ENCODE measurements around the gene GRAP2. TPM values are rescaled to one million over a fixed set of nuclear protein-coding genes. Genes with fewer than 3 reads are reported as not detected.

Gene GRAP2
- polyA plus RNA-seq, 1 of the 3 experiments (the other 2 are of a cell fraction) = 0.13 TPM

DNA sequence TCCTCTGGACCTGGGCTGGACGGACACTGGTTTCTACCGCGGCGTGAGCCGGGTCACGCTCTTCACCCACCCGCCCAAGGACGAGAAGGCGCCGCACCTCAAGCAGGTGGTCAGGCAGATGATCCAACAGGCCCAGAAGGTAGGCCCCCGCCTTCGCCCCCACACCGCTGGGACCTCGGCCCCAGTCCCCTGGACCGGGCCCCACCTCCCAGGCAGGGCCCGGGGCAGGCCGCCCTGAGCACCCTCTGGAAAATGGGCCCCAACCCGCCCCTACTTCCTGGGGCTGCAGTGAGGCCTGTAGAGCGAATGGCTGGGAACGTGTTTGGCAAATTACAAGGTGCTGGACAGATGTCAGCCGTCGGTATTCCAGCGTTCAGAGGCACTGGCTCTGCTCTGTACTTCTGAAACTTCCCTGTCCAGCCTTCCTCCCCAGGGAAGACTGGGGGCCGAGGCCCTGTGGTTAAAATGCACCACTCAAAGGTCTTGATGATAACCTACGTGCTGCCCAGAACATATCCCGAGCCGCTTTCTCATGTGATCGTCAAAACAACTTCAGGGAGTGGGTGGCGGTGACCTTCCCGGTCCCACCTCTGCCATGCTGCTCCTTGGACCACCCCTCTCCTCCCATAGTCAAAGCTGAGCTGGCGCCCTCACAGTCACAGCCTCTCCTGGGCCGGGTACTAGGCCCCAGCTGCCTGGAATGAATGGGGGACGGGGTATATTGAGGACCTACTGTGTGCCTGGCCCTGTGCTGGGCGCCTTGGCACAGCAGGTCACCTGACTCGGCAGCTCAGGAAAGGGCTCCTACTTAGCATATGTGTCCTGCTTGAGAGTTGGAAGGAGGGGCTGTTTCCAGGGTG is 94.7 kb downstream of the GRAP2 start:
- Histone ChIP-seq H4K20me1 (ENCODE audit: insufficient read depth) (no peaks in the 10 kb centered on the region), H3K79me2 (ENCODE audit: insufficient read depth) (no peaks in the 10 kb centered on the region), H3K4me2 (no peak overlapping the region), H3K36me3 (replicated peaks in 1 of 2; ENCODE audit: control insufficient read depth in 1 of 2, insufficient read depth in 2 of 2, low read length in 1 of 2) (no peaks in the 10 kb centered on the region), H3K4me1 (ENCODE audit: control insufficient read depth in 1 of 2, insufficient read depth in 2 of 2, low read depth in 1 of 2, low read length in 1 of 2) (peaks cover 0 to 19% of the 10 kb centered on the region in 2 experiments; a peak in 1 of 4 replicates), H2AFZ (ENCODE audit: low read depth) (no peak overlapping the region), H3K27me3 (ENCODE audit: insufficient read depth) (no peaks in the 10 kb centered on the region), H3F3A (replicated peaks; ENCODE audit: insufficient read depth) (no peaks in the 10 kb centered on the region), H3K27ac (ENCODE audit: low read depth in 2 of 2, low read length in 1 of 2) (no peak overlapping the region), H3K4me3 (ENCODE audit: low read depth in 2 of 2, low read length in 1 of 2) (no peak overlapping the region), H3K9me3 (no peaks in the 10 kb centered on the region), H3K9me2 (no peaks in the 10 kb centered on the region), H3K9ac (no peak overlapping the region)
- DNase-seq = no peak
- ChIA-PET POLR2A (no interaction called here), CTCF (no interaction called here)
- WGBS (ENCODE audit: low lambda C conversion rate) = 86% methylated on average over 15 of the region's 35 CpGs
- no peak for TF ChIP-seq GABPA (IDR thresholded peaks at IDR 0.05; ENCODE audit: low read depth)
- TF ChIP-seq POLR2AphosphoS5 (IDR thresholded peaks at IDR 0.05; ENCODE audit: low read depth, low read length) = no peak
- no peak for TF ChIP-seq YY1 (IDR thresholded peaks at IDR 0.05; ENCODE audit: low read depth)
- TF ChIP-seq EZH2phosphoT487 (IDR thresholded peaks at IDR 0.05; ENCODE audit: borderline replicate concordance, low read depth) = no peak
- no peak for TF ChIP-seq GATA2 (CRISPR knock-in tag; IDR thresholded peaks at IDR 0.05)
- no peak for TF ChIP-seq TAF1 (IDR thresholded peaks at IDR 0.05; ENCODE audit: borderline replicate concordance, low read depth, low read length)
- TF ChIP-seq RCOR1 (IDR thresholded peaks at IDR 0.05; ENCODE audit: low read length) = no peak
- TF ChIP-seq TEAD4 (IDR thresholded peaks at IDR 0.05; ENCODE audit: borderline replicate concordance, insufficient read depth) = no peak
- TF ChIP-seq NRF1 (IDR thresholded peaks at IDR 0.05; ENCODE audit: low read depth, low read length) = no peak

DNA sequence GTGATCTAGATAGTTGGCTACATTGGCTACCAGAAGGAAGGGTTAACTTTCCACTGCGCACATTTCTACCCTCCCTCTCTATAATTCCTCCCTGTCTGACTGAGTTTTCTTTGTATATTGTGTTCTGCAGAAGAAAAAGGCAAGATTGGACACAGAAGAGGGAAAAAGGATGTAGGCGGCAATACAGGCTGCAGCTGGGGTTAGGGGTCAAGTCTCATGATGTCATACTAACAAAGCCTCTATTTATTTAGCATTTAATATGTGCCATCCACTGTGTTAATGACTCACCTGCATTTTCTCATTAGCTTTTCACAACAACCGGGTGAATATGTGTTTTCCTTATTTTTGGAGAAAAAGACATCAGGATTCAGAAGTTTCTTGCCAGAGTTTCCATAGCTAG is 95.8 kb downstream of the GRAP2 start:
- Histone ChIP-seq H3K9ac (no peak overlapping the region), H3K4me2 (no peak overlapping the region), H4K20me1 (ENCODE audit: insufficient read depth) (no peaks in the 10 kb centered on the region), H3F3A (replicated peaks; ENCODE audit: insufficient read depth) (no peaks in the 10 kb centered on the region), H3K79me2 (ENCODE audit: insufficient read depth) (no peaks in the 10 kb centered on the region), H3K9me2 (no peaks in the 10 kb centered on the region), H3K27me3 (ENCODE audit: insufficient read depth) (no peaks in the 10 kb centered on the region), H3K36me3 (replicated peaks in 1 of 2; ENCODE audit: control insufficient read depth in 1 of 2, insufficient read depth in 2 of 2, low read length in 1 of 2) (no peaks in the 10 kb centered on the region), H2AFZ (ENCODE audit: low read depth) (no peak overlapping the region), H3K4me1 (ENCODE audit: control insufficient read depth in 1 of 2, insufficient read depth in 2 of 2, low read depth in 1 of 2, low read length in 1 of 2) (peaks cover 0 to 19% of the 10 kb centered on the region in 2 experiments; a peak in 1 of 4 replicates), H3K4me3 (ENCODE audit: low read depth in 2 of 2, low read length in 1 of 2) (no peak overlapping the region), H3K27ac (ENCODE audit: low read depth in 2 of 2, low read length in 1 of 2) (no peak overlapping the region), H3K9me3 (no peaks in the 10 kb centered on the region)
- CTCF ChIA-PET = no interaction called here
- WGBS (ENCODE audit: low lambda C conversion rate) = 93% methylated on average over 3 of the region's 3 CpGs
- POLR2A ChIA-PET = interaction anchor here (0.5 kb wide), 1 partner anchor 670 kb away, joined by 3 read pairs; no protein-coding TSS in a partner anchor
- no peak for DNase-seq
- TF ChIP-seq SIN3A (IDR thresholded peaks at IDR 0.05; ENCODE audit: borderline replicate concordance, low read depth, low read length) = no peak
- TF ChIP-seq POLR2AphosphoS5 (IDR thresholded peaks at IDR 0.05; ENCODE audit: low read depth, low read length) = no peak
- TF ChIP-seq EZH2phosphoT487 (IDR thresholded peaks at IDR 0.05; ENCODE audit: borderline replicate concordance, low read depth) = no peak
- no peak for TF ChIP-seq SMC3 (IDR thresholded peaks at IDR 0.05; ENCODE audit: low read depth, low read length)
- no peak for TF ChIP-seq TEAD4 (IDR thresholded peaks at IDR 0.05; ENCODE audit: borderline replicate concordance, insufficient read depth)
- no peak for TF ChIP-seq FOXJ3 (CRISPR knock-in tag; IDR thresholded peaks at IDR 0.05)
- TF ChIP-seq RCOR1 (IDR thresholded peaks at IDR 0.05; ENCODE audit: low read length) = no peak
- TF ChIP-seq, protein P1, sequence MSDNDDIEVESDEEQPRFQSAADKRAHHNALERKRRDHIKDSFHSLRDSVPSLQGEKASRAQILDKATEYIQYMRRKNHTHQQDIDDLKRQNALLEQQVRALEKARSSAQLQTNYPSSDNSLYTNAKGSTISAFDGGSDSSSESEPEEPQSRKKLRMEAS (IDR thresholded peaks at IDR 0.05; ENCODE audit: low read depth) = no peak
- no peak for TF ChIP-seq GATA2 (CRISPR knock-in tag; IDR thresholded peaks at IDR 0.05)
- TF ChIP-seq TAF1 (IDR thresholded peaks at IDR 0.05; ENCODE audit: borderline replicate concordance, low read depth, low read length) = no peak
- TF ChIP-seq, protein P2, sequence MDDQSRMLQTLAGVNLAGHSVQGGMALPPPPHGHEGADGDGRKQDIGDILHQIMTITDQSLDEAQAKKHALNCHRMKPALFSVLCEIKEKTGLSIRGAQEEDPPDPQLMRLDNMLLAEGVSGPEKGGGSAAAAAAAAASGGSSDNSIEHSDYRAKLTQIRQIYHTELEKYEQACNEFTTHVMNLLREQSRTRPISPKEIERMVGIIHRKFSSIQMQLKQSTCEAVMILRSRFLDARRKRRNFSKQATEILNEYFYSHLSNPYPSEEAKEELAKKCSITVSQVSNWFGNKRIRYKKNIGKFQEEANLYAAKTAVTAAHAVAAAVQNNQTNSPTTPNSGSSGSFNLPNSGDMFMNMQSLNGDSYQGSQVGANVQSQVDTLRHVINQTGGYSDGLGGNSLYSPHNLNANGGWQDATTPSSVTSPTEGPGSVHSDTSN (IDR thresholded peaks at IDR 0.05) = no peak
- TF ChIP-seq CHD2 (IDR thresholded peaks at IDR 0.05; ENCODE audit: low read length, partially characterized antibody) = no peak
- TF ChIP-seq, protein P3, sequence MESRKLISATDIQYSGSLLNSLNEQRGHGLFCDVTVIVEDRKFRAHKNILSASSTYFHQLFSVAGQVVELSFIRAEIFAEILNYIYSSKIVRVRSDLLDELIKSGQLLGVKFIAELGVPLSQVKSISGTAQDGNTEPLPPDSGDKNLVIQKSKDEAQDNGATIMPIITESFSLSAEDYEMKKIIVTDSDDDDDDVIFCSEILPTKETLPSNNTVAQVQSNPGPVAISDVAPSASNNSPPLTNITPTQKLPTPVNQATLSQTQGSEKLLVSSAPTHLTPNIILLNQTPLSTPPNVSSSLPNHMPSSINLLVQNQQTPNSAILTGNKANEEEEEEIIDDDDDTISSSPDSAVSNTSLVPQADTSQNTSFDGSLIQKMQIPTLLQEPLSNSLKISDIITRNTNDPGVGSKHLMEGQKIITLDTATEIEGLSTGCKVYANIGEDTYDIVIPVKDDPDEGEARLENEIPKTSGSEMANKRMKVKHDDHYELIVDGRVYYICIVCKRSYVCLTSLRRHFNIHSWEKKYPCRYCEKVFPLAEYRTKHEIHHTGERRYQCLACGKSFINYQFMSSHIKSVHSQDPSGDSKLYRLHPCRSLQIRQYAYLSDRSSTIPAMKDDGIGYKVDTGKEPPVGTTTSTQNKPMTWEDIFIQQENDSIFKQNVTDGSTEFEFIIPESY (IDR thresholded peaks at IDR 0.05; ENCODE audit: borderline replicate concordance, low read depth) = no peak
- TF ChIP-seq TCF12 (IDR thresholded peaks at IDR 0.05) = no peak
- TF ChIP-seq FOSL2 (IDR thresholded peaks at IDR 0.05; ENCODE audit: borderline replicate concordance, low read depth) = no peak
- TF ChIP-seq NRF1 (IDR thresholded peaks at IDR 0.05; ENCODE audit: low read depth, low read length) = no peak
